Smooth muscle cell of the brain vasculature (primary cell): Measurements from ENCODE around the gene OR5AS1.
"Not testable (repeated sequence)": the region's sequence is repeated elsewhere in the genome, so short reads cannot be mapped to it uniquely, and the experiment has no call there.

Experiments
- DNase-seq: peaks from one replicate; pipeline ENCODE4 v3.0.0-alpha.2; 2012; ENCODE audit warnings: low read depth, low spot score

OR5AS1 gene

DNA sequence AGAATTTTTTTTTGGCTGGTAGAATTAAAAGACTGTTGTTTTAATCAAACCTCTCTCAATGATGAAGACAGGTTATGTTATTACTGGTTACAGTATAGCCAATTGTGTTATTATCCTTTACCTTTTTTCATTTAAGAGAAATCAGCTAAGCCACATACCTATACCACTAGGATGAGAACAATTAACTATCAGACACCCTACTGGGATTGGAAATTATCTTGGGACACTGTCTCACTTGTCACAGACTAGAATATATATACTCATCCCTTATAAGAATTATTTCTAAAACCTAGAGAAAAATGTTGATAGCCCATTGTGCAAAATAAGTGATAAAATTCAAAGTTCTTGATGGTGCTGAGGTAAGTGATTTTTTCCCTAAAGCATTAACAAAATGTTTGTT, at the start of gene OR5AS1:
TSS of gene OR5AS1 (plus strand) at position 301 of the 400 bp plus-strand sequence. CDS start 2,765 bp downstream, outside the sequence.
- no peak for DNase-seq

DNA sequence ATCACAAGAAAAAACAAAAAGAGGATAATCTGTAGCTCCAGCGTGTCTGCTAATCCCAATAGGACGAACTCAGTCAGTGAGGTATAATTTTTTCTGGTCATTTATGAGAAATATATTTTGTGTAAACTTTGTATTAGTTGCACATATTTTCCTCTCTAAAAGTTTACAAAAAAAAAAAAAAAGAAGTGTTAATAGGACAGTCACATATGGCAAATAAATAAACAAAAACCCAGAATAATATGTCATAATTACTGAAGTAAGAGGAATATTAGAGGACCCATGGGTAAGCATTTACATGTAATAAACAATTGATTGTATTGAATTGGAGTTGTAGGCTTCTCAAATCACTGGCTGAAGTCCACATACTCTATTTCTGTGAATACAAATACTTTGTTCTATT, 32.9 kb upstream of the OR5AS1 start, which contains the start of gene OR5F1:
TSS of gene OR5F1 (minus strand) at position 101 of the 400 bp plus-strand sequence. CDS start at position 101, 0 bp downstream.
- DNase-seq, result no peak

DNA sequence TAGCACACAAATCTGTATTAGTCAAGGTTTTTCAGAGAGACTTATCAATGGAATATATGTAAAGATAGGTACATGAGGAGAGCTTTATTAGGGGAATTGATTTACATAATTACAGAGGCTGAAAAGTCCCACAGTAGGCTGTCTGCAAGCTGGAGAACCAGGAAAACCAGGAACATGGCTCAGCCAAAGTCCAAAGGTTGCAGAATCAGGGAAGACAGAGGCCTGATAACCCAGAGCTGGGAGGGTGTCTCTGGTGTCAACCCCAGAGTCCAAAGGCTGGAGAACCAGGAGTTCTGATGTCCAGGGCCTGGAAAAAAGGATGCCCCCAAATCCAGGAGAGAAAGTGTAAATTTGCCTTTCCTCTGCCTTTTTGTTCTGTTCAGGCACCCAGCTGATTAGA, 16.7 kb upstream of the OR5AS1 start:
- no peak for DNase-seq

DNA sequence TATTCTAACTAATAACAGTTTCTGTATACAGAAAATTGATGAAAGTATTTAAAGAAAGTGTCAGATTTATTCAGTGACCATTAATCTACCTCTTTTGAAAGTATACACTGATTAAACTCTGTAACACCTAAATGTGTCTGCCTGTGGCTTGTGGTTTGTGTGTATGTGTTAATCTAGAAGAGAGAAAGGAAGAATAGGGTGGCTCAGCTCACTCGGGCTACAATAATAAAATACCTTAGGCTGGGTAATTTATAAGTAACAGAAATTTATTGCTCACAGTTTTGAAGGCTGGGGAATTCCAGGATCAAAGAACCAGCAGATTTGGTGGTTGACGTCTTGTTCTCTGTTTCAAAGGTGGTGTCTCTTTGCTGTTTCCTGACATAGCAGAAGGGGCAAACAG, 13.6 kb upstream of the OR5AS1 start:
- DNase-seq, result no peak

DNA sequence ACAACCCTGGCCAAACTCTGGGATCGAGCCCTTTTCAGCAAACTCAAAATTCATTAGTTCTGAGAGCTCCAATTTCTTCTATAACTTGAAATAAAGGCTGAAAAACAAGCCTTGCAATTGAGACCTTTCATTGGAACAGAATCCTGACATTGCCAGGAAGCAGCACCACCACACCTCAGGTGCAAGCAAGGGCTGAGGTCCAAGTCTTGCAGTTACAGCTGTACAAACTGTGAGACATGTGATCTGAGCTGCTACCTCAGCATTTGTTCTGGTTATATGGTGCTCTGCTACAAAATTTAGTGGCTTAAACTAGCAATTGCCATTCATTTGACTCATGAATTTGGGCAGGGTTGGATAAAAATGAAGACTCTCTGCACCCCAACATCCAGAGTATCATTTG, 18.1 kb downstream of the OR5AS1 start:
- DNase-seq, result no peak

DNA sequence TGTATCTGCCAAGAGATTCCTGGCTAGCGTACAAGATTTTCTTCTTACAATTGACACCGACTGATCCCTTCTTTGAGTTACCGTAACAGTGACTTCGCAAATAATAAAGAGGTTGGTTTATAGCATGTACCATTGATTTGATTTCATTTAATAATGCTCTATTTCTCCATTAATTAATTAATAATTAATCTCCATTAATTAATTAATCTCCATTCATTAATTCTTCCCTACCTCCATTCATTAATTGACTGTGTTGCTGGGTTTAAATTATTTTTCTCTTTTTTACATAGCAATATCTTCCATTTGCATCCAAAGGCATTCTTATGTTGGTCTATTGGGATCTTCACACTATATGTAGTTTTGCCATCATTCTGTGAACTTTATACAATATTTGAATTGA, 21.0 kb downstream of the OR5AS1 start:
- DNase-seq, result no peak

DNA sequence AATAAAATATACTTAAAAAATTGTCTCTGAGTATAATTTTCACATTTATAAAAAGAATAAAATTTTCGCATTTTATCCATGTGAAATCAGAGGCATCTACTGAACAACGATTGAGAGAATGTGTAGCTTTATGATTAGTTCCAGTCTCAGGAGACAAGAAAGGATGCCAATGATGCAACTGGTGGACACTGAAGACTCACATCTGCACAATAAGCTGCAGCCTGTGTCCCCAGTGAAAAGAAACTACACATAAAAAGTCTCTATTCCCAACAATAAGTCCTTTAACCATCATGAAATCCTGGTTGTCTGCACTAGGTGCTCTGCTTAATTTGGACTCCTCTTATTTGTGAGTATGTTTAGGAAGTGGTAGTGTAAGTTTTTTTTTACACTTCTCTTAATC, 22.0 kb downstream of the OR5AS1 start:
- no peak for DNase-seq

DNA sequence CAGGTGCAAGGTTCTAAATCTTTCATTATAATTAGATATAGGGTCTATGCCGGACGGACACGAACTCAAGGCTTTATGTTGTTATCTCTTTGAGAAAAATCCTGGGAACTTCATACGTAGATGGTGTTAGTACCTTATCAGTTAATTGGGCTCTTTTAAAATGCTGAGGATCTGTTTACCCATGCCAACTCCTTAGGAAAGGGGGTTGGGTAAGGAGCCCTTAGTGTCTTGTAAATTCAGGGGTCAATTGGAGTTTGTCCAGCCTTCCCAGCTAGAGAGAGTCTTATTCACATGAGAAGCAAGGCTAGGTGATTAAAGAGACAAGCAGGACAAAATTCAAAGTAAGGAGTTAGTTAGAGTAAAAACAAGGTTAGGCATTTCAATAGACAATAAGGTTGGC, 28.9 kb downstream of the OR5AS1 start:
- DNase-seq, result not testable (repeated sequence)

DNA sequence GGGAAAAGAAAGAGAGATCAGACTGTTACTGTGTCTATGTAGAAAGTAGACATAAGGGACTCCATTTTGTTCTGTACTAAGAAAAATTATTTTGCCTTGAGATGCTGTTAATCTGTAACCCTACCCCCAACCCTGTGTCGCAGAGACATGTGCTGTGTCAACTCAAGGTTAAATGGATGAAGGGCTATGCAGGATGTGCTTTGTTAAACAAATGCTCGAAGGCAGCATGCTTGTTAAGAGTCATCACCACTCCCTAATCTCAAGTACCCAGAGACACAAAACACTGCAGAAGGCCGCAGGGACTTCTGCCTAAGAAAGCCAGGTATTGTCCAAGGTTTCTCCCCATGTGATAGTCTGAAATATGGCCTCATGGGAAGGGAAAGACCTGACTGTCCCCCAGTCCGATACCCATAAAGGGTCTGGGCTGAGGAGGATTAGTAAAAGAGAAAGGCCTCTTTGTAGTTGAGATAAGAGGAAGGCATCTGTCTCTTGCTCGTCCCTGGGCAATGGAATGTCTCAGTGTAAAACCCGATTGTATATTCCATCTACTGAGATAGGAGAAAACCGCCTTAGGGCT, 30.3 kb downstream of the OR5AS1 start:
- not testable (repeated sequence) for DNase-seq

DNA sequence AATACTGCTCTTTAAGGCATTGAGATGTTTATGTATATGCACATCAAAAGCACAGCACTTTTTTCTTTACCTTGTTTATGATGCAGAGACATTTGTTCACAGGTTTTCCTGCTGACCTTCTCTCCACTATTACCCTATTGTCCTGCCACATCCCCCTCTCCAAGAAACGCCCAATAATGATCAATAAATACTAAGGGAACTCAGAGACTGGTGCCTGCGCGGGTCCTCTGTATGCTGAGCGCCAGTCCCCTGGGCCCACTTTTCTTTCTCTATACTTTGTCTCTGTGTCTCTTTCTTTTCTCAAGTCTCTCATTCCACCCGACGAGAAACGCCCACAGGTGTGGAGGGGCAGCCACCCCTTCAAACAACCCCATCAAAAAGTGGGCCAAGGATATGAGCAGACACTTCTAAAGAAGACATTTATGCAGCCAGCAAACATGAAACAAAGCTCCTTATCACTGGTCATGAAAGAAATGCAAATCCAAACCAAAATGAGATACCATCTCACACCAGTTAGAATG, 30.9 kb downstream of the OR5AS1 start:
- DNase-seq, result not testable (repeated sequence)

DNA sequence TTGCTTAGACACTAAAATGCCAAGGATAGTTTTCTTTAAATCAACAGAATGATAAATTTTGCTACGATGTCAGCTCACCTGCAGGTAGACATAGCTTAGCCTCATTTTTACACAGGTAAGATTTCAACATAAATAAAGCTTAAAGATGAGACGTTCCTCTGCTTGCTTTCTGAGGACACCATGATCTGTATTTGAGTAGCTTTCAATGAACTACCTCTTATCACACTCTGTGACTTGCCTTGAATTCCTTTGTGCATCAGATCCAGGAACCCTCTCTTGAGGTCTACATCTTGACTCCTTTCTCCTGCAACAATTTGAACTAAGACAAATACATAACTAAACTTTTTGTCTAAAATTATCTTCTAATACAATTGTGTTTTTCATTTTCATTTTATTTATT, 39.5 kb downstream of the OR5AS1 start:
- no peak for DNase-seq
